Anterior cingulate cortex (tissue), 58 donors: ENCODE results near the gene MSL2.
A peak's percentile ranks its signal among the peaks of the same experiment; 100 is the strongest.
"Not testable (repeated sequence)": the region's sequence is repeated elsewhere in the genome, so short reads cannot be mapped to it uniquely, and the experiment has no call there.

Experiments
- DNase-seq, 58 donors: peaks; one replicate each; lab custom pipeline; 2025; lab: John Stamatoyannopoulos, UW

MSL2 gene

DNA sequence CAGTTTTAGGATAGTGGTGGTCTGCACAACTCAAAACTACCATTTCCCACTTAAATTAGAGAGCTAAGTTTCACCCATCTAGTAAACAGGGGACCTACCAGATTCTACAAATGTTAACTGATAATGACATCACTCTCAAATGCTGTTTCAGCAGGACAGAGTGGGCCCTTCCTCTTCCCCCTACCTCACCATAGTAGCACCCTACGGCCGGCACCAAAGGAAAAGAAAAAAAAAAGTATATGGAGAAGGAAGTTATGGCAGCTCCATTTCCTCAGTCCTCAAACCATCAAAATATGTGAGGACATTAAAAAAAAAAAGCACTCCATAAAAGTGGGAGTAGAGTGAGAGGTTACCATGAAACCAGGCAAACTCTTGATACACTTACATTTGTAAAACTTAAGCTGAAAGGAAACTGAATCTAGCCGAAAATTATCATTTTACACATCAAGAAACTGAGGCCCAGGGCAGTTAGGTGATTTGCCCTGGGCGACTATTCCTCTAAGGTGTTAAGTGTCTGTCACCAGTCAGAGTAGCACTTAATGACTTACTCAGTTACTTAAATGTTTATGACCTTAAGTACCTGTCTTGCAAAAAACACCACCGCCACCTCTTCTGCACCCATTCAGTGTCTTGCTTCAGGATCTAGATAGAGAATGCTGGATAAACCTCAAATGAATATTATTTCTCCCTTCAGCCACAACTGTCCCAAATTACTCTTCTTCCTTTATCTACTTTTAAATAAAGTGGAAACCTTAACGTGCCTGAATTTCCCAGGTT is 2.7 kb downstream of the MSL2 start:
- DNase-seq = peak in 1 of 58 donors; percentile 2

DNA sequence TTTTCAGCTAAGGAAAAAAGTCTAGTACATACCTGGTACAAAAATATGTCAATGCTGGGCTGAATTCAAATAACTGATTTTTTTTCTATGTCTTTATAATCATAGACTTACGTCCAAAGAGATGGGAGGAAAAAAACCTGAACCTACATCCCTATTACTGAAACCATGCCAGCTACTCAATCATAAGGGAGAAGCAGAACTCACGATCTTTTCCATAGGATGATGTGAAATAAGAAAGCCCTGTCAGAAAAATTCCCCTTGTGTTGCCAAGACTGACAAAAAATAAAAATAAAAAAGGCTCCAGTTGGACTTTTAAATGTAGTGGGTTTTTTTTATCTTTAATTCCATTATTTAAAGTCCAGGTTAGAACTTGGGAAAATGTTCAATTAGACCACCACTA is 3.3 kb downstream of the MSL2 start:
- no peak for DNase-seq

DNA sequence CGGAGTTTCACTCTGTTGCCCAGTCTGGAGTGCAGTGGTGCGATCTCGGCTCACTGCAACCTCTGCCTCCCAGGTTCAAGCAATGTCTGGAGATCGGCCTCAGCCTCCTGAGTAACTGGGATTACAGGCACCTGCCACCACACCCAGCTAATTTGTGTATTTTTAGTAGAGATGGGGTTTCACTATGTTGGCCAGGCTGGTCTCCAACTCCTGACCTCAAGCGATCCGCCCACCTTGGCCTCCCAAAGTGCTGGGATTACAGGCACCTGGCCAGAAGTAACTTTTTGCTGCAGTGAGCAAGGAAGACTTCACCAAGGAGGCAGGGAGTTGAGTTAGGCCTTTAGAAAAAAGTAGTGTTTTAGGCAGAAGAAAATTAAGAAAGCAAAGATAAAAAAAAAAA is 3.9 kb downstream of the MSL2 start:
- not testable (repeated sequence) for DNase-seq

DNA sequence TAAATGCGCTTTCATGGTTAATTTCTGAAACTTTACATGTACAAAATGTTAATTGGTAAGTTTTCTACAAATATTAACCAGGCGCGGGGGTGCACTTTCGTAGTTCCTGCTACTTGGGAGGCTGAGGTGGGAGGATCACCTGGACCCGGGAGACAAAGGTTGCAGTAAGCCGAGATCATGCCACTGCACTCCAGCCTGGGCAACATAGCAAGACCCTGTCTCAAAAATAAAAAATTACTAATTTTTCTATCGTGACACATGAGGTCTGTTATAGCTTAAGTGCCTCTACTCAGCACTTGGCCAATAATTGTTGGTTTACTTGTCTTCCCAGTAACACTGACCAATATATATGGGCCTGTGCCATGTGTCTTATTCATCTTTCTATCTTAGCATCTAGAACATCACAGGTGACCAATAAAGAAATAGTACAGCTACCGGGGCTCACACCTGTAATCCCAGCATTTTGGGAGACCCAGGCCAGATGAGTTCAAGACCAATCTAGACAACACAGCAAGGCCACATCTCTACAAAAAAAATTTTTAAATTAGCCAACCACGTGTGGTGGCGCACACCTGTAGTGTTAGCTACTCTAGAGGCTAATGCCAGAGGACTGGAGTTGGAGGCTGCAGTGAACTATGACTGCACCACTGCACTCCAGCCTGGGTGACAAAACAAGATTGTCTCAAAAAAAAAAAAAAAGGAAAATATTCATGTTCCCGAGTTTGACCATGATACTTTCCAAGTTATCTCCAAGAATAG is 6.1 kb downstream of the MSL2 start:
- no peak for DNase-seq

DNA sequence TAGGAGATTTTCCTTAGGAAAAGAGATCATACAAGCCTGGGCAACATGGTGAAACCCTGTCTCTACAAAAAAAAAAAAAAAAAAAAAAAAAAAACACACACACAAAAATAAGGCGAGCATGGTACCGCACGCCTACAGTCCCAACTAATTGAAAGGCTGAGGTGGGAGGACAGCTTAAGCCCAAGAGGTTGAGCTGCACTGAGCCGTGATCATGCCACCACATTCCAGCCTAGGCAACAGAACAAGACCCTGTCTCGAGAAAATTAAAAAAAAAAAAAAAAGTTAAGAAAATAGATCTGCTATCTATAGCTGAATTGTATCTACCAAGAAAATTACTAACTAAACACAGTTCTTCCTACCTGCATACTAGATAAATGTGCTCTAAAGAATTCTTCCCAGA is 7.1 kb downstream of the MSL2 start:
- no peak for DNase-seq

DNA sequence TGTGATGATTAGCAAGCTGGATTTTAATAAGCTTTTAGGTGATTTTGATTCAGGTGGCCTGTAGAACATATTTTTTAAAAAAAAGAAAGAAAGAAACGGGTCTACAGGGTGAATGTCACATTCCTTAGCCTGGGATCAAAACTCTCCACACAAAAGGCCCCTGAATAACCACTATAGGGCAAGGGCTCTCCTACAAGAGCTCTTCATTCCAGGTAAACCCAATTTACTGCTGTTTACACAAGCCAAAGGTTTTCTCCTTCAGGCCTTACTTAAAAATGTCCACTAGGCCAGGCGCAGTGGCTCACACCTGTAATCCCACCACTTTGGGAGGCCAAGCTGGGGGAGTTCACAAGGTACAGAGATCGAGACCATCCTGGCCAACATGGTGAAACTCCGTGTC is 8.3 kb downstream of the MSL2 start:
- DNase-seq = no peak

DNA sequence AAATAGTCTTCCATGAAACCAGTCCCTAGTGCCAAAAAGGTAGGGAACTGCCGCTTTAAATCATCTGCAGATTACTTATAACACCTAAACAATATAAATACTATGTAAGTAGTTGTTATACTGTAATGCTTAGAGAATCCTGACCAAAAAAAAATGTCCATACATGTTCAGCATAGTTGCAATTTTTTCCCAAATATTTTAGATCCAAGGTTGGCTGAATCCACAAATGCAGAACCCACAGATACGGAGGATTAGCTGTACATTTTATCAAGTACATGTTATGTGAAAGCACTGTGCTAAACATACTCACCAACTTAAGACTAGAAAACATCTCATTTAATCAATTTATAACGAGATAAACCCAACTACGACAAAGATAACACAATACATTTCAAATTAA is 9.3 kb downstream of the MSL2 start:
- DNase-seq = no peak

DNA sequence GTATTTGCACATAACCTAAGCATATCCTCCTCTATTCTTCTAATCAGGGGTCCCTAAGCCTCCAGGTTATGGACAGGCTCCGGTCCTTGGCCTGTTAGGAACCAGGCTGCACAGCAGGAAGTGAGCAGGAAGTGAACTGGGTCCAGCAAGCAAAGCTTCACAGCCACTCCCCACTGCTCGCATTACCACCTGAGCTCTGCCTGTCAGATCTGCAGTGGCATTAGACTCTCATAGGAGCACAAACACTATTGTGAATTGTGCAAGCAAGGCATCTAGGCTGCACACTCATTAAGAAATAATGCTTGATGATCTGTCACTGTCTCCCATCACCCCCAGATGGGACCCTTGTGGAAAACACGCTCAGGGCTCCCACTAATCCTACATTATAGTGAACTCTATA is 9.8 kb downstream of the MSL2 start:
- no peak for DNase-seq

DNA sequence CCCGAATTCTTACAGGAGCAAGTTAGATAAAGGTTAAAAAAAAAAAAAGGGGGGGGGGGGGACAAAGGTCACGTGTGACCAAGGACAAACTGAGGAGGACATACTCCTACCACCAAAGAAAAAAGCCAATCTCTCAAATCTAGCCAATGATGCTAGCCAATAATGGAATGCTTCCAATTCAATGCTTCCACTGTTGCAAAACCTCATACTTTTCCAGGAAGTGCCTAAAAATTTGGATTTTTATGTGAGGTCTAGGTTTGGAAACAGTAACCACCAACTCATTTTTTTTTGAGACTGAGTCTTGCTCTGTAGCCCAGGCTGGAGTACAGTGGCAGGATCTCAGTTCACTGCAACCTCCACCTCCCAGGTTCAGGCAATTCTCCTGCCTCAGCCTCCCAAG is 11.4 kb downstream of the MSL2 start:
- no peak for DNase-seq

DNA sequence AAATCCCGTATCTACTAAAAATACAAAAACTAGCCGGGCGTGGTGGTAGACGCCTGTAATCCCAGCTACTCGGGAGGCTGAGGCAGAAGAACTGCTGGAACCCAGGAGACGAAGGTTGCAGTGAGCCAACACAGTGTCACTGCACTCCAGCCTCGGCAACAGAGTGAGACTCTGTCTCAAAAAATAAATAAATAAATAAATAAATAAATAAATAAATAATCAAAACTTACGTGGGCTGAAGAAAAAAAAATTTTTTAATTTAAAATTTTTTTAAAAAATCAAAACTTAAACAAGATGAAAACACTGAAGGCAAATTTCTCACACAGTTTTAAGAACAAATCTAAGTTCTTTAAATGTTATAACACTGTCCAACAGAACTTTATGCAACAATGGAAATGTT is 14.4 kb downstream of the MSL2 start:
- DNase-seq = no peak

DNA sequence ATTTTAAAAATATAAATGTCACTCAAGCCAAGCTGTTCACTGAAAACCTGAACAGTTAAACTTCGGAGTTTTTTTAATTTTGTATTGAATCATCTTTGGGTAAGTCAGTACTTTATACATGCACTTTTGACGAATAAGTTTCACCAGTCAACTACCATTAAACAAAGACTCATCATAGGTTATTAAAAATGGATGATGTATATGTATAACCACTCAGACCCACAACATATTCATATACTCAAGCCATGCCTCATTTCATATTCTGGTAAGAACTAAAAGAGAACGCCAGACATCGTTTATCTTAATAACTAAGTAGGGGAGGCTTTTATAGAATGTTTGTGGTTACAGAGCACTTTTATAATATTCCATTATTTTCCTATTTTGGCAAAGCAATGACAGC is 18.3 kb downstream of the MSL2 start:
- DNase-seq = no peak

DNA sequence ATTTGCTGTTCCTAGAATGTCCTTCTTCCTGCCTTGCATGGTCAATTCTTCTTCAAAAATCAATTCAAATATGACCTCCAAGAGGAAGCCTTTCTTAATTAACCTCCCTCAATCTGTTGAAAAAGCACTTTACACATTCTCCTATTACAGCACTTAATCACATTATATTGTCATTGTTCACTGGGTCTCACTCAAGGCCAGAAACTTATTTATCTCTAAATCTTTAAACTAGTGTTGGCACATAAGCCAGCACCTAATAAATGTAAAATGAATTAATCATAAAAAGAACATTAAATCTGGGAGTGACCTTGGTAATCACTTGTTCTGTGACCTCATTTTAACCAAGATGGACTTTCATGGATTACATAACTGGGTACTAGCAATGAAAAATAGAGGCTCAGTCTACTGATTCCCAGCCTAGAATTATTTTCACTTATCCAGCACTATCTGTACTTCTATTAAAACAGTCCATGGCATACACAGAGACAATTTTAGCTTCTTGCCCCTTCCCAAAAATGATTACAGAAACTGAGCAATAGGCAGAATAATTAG is 22.1 kb downstream of the MSL2 start:
- DNase-seq = no peak

DNA sequence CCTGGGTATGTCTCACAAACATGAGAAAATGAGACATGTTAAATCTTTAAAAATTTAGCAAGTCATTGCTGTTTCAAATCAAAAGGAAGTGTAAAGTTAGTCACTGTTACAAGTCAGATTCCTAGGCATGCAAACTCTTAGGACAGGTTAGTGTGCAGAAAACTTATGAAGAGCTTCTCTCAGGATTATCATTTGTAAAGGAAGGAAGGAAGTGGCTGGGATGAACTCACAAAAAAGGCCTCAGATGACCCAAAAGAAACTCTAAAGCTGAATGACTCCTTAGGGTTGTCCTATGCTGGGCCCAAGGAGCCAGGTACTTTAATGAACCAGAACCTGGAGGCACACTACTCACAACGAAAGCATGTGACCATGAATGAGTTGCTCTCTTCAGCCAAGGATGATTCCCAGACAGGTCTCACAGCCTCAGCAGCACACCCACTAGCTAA is 25.0 kb downstream of the MSL2 start:
- no peak for DNase-seq

DNA sequence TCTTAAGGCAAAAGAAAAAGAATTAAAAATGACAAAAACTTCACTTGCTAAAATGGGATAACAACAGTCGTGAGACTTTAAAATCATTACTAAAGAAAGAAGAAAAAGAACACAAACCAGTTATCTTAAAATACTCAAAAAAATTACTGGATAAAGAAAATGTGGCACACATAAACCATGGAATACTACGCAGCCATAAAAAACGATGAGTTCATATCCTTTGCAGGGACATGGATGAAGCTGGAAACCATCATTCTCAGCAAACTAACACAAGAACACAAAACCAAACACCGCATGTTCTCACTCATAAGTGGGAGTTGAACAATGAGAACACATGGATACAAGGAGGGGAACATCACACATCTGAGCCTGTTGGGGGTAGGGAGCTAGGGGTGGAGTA is 27.9 kb downstream of the MSL2 start:
- not testable (repeated sequence) for DNase-seq

DNA sequence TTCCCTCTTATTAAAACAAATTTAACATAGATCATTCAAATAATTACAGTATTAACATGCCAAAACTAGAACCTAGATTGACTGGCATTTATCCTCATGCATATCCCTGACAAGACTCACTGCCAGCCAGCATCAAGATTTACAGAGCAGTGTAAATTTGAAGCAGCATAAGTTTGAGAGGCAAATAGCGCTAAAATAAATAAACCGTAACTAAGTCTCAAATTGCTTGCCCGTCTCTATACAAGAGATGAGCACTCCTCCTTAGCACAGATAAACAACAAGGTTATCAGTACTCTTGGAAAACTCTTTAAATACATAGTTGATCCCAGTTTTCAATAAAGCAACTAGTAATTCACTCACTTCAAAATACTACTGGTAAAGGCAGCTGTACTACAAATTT is 29.6 kb downstream of the MSL2 start:
- no peak for DNase-seq

DNA sequence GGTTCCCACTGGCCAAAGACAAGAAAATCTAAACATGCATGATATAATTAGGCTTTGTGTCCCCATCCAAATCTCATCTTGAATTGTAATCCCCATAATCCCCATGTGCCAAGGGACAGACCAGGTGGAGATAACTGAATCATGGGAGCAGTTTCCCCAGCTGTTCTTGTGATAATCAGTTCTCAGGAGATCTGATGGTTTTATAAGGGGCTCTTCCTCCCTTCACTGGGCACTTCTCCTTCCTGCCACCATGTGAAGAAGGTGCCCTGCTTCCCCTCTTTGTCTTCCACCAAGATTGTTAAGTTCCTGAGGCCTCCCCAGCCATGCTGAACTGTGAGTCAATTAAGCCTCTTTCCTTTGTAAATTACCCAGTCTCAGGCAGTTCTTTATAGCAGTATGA is 32.5 kb downstream of the MSL2 start:
- not testable (repeated sequence) for DNase-seq

DNA sequence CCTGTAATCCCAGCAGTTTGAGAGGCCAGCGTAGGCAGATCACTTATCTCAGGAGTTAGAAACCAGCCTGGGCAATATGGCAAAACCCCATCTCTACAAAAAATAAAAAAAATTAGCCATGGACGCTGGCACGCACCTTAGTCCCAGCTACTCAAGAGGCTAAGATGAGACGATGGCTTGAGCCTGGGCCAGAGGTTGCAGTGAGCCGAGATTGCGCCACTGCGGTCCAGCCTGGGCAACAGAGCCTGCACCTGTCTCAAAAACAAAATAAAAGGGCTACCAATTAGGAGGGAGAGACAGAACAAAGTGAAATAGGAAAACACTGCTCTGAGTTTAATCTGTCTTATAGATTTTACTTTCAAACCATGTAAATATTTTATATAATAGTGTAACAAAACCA is 33.8 kb downstream of the MSL2 start:
- no peak for DNase-seq

DNA sequence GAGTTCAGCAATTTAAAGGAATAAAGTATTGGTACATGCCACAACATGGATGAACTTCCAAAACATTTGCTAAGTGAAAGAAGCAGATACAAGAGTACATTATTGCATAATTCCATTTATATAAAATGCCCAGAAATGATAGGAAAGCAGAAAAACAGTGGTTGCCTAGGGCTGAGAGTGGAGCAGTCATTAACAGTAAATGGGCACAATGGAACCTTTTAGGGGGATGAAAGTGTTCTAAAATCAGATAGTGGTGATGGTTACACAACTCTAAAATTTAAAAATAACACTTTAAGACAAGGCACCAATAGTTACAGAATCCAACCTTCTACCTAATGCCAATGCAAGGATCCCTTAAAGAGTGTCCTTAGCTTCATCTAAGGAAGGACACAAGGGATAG is 34.6 kb downstream of the MSL2 start:
- DNase-seq = no peak

DNA sequence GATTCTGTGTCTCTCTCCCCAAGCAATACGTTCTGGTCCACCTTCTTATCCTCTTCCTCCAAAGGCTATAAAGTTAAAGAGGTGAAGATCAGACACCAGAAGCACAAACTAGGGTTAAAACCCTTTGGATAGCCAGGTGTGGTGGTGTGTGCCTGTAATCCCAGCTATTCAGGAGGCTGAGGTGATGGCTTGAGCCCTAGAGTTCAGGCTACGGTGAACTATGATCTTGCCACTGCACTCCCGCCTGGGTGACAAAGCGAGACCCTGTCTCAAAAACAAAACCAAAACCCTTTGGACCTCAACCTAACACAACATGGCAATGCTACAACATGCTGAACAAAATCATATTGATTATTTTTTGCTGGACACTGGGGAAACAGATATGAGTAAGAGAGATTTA is 43.2 kb downstream of the MSL2 start:
- no peak for DNase-seq

DNA sequence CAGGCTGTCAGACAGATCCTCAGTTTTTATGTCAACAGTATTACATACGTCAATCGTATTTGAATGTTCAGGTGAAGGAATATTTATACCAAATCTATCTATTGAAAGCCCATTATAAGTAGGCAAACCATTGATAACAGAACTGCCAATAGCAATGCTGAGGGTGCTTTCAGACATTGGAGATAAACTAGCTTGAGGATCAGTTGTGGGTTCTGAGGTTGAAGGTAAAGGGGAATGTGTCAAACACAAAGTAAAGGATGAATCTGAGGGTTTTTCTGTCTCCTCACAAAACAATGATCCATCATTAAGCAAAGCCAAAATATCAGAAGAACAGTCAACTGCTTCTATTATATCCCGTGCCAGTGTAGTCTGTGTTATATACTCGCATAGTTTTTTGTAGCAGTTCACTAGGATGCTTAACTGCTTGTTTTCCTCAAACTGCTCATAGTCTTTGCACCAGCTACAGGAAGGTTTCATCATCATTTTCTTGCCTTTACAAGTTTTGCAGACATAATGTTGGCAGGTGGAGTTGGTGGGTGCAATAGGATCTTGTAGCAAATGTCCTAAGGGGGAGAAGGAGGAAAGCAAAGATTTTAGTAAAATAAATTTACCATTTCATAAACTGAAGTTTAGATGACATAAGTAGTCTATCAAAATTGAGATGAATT is 43.8 kb downstream of the MSL2 start:
- no peak for DNase-seq

DNA sequence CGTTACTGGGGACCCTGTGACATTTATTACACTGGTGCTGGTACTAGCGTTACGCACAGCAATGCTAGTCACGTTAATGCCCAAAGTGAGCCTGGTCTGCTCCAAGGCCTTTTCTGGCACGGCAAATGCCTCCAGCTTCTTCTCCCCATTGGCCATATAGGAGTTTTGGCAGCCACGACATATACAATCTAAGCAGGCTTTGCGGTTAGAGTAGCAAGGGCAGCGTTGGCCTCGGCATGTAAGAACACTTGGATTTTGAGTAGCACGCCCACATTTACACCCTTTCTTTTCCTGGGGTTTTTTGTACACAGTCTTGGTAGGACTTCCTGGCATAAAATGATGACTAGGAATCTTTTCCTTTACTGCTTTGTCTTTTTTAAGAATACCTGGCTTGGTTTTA is 44.9 kb downstream of the MSL2 start:
- no peak for DNase-seq
